Stimulated activated CD8-positive, alpha-beta memory T cell treated with anti-CD3 and anti-CD28 coated beads, Interleukin-2, amount 100 ng/mL, for 1 hour (primary cell): Measurements from ENCODE around the gene E2F4.
A peak's percentile ranks its signal among the peaks of the same experiment; 100 is the strongest.

ENCODE experiments used
- DNase-seq, 2 donors: peaks; one replicate each; pipeline ENCODE4 v3.0.0-alpha.2; 2020; ENCODE audit warnings: low read depth in 2 of 2

E2F4 gene

DNA sequence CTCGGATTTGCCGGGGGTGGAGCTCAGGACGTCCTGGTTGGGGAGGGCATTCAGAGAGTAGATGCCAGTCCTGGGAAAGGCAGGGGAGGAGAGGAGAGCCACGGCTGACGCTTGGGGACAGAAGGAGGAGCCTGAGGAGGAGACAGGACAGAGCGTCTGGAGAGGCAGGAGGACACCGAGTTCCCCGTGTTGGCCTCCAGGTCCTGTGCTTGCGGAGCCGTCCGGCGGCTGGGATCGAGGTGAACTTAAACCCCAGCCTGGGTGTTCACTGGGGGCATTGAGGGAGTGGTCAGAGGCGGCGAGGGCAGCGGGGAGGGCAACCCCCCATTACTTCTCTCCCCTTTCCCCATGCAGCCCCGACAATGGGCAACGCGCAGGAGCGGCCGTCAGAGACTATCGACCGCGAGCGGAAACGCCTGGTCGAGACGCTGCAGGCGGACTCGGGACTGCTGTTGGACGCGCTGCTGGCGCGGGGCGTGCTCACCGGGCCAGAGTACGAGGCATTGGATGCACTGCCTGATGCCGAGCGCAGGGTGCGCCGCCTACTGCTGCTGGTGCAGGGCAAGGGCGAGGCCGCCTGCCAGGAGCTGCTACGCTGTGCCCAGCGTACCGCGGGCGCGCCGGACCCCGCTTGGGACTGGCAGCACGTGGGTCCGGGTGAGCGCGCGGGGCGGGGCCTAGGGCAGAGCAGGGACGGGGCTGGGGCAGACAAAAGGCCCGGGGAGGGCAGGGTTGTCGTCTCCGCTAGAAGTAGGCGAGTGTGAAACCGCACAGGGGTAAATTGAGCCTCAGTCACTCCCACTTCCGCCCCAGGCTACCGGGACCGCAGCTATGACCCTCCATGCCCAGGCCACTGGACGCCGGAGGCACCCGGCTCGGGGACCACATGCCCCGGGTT, 17.9 kb upstream of the E2F4 start:
- no peak for DNase-seq

DNA sequence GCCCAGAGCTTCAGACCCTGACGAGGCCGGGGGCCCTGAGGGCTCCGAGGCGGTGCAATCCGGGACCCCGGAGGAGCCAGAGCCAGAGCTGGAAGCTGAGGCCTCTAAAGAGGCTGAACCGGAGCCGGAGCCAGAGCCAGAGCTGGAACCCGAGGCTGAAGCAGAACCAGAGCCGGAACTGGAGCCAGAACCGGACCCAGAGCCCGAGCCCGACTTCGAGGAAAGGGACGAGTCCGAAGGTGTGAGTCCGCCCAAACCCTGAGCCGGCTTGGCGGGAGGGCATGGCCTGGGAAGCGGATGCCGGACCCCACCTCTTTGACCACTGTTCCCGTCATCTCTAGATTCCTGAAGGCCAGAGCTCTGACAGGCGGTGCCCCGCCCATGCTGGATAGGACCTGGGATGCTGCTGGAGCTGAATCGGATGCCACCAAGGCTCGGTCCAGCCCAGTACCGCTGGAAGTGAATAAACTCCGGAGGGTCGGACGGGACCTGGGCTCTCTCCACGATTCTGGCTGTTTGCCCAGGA, 17.2 kb upstream of the E2F4 start:
- DNase-seq, result no peak

DNA sequence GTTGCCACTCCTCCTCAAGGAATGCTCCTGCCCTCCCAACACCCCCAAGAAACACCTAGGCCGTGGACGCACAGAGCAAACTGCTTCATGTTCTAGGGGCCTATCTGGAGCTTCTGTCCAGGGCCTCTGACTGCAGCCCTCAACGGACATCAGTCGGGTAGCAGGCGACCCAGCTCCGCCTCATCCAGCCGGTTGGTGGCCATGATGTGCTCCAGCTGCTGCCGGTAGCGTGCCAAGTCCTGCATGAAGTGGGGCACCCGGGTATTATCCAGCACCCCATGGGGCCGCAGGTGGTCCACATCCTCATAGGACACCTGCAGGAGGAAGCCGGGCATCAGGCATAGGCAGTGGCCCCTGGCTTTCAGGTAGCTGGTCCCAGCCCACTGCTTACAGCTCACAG, 15.3 kb upstream of the E2F4 start:
- no peak for DNase-seq

DNA sequence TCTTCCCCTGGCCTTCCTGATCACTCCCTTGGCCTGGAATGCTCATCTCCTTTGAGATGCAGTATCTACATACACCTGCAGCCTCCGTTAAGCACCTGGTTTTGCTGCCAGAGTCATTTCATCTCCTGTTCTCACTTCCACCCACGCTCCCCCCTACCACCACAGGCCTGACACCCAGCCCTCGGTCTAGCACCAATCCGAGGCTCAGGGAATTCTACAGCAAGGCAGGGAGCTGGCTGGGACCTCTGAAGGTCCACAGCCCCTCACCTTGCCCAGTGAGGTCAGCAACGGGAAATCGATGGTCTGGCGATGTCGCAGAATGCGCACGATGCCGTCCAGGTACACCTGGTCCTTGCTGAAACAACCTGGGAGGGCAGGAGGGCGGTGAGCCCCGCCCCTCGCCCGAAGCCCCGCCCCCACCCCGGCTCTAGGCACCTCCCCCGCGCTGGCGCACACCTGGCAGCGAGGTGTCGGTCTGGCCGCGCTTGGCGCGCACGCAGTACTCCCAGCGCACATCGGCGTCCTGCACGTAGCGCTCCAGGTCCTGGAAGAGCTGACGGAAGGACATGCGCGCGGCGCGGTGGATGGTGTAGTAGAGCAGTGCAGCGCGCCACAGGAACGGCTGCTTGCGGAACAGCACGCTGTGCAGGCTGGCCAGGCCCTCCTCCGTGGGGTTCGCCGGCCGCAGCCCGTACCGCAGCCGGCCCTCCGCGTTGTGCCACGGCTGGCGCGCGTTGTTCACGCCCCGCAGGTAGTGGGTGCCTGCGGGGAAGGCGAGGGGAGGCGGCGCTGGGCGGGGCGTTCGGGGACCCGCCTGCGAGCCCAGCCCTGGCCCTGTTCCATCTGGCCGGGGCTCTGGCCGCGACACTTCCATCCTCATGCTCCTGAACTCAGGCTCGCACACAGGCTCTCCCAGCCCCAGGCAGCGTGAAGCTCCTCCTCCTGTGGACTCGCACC, 13.9 kb upstream of the E2F4 start:
- no peak for DNase-seq

DNA sequence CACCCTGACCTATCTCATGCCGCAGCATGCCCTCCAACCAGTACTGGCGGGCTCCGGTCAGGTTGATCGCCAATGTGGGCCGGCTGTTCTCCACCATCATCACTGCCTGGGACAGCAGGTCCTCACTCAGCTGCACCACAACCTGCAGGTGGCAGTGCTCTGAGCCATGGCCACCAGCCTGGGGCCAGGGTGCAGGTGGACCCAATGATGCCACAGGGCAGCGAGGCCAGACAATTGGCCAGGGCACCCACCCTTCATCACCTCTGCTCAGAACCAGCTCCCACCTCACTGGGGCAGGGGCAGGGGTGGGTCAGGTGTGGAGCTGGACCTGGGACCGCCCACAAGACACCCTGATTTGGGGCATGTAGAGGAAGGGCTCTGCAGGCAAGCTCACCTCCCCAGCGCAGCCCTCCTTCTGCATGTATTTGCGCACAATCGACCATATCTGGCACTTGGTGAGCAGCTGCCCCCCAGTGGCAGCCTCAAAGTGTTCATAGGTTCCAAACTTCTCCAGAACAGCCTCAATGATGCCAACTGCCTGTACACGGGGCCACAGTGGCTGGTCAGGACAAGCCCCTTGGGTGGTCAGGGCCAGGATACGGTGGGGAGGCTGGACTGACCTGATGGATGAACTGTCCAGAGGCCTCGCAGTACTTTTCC, 12.4 kb upstream of the E2F4 start:
- no peak for DNase-seq

DNA sequence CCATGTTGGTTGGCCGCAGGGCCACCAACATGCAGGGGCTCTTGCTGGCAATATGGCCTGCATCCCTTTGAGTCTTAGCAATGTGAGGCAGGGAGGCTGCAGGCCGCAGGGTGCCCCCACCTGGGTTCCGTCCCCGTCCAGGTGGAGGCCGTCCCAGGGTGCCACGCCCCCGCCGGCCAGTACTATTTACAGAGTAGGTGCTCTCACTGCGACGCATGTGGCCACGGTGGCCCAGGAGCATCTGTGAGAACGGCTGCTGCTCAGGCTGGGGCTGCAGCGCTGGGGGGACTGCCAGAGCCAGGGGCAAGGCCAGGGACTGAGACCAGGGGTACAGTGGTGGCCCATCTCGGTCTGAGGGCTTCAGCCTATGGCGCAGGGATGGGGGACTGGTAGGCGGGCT, 11.8 kb upstream of the E2F4 start:
- no peak for DNase-seq

DNA sequence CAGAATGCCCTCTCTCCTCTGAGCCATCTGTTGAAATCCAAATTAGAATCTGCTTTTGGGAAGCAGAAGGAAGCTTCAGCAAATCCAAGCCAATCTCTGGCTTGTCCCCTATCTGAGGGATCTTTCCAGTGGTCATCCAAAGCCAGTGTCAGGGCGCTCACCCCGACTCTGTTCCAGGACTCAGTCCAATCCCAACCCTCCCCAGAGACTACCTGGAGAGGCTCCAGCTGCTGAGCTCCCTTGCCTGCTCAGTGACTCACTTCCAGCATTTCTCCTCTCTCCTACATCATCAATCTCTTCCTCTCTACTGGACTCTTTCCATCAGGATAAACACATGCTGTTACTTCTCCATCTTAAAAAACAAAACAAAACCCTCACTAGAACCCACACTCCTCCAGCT, 10.6 kb upstream of the E2F4 start:
- no peak for DNase-seq

DNA sequence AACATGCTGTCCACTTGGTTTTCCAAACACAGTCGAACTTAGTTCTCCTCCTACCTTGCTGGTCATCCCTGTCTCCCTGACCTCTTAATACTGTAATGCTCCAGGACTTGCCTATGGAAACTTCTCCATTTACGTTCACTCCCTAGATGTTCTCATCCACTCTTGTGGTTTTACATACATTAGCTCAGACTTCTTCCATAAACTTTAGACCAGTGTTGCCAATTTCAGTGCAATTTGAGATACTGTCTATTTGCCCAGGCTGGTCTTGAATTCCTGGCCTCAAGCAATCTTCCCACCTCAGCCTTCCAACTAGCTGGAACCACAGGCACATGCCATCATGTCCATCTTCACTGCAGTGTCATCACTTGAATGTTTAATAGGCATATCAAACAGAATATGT, 9.7 kb upstream of the E2F4 start:
- no peak for DNase-seq

DNA sequence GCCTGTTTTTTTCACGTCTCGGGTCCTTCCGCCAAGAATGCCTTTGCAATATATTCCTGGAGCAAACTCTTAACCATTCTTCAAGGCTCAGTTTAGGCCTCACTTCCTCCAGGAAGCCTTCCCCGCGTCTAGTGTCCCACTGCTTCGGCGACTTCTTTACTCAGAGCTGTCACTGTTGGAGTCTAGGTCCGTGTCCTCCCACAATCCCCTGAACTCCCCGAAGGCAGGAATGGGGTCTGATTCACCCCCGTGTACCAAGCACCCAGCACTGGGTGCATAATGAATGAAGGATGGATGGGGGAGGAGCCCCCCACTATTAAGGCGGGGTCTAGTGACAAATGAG, 8.7 kb upstream of the E2F4 start:
- no peak for DNase-seq

DNA sequence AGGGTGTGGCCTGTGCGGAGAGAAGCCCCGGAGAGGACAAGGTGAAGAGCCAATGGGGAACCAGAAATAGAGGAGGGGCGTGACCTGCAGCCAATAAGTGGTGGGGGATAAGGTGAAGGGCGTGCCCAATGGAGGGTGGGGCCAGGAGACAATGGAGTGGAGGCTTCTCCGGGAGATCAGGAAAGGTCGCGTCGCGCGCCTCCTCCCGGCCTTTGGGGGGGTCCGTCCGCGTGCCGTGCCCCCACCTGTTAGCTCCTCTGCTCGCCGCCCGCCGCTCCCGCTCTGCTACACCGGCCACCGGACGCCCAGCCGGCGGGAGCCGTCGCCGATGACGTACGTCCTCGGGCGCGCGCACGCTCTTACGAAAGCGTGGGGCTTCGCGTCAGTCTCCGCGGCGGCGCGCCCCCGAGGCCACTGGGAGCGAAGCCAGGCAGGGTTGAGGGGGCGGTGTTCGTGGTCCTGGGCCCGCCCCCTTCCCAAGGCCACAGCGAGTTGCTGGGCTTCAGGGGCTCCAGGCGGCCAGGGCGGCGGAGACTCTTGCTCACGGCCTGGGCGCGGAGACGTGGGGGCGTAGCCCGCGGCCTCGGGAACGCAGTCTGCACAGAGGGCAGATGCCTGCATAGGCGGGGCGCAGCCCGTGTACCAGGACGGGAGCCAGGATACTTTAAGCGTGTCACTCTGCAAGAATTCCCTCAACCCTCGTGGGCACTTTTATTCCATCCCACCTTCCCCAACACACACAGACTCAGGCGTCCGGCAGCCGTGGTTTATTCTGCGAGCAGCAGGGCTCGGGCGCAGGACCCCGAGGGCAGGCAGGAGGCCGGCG, 8.1 kb upstream of the E2F4 start, which contains the start of gene MATCAP1:
Gene MATCAP1 (minus strand): TSS at position 337 of the 826 bp plus-strand sequence. CDS start 3,353 bp downstream, outside the sequence.
- DNase-seq, result peak; percentile 72 to 85

DNA sequence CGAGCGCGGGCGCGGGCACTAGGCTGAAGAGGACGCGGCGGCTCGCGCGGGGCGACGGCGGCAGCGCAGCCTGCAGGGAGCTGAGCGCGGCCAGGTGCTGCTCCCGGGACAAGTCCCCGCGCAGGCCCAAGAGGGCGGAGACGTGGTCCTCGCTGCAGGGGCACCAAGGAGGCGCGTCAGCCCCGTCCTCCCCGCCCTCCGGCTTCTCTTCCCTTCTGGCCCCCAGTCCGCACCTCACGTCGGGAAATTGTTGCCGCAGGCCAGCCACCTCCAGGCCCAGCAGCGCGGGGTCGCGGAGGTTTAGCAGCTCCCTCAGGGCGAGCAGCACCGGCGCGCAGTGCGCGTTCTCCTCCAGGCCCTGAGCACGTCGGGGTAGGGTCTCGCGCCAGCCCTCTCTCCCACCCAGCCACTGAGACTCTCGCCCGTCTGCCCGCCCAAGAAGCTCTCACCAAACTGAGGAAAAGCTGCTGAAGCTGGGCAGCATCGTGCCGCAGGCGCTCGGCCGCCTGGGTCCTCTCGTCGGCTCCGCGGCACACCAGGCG, 7.4 kb upstream of the E2F4 start:
- DNase-seq, result no peak

DNA sequence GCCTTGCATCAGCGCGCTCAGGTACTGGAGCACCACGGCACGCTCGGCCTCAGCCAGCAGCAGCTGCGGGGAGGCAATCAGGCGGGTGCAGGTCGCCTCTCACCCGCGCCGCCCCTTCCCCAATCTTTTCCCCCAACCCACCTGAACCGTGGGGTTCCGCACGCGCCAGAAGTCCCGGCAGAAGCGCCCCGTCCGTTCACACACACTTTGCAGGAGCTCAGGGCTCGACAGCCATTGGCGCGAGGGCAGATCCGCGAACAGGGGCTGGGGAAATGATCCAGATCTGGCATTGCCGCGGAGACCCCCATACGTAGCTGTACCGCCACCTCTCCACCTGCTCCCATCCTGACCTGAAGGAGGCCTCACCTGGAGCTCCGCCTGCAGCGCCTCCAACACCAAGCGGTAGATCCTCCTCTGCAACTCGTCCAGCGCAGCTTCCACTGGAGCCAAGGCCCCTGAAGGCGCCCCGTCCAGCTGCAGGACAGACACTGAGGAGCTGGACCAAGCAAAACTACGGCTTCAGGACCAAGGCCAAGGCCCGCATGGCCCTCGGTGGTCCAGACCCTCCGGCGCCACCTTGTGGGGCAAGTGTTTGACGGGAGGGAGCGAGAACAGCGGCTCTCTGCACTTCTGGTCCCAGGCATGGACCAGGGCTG, 6.8 kb upstream of the E2F4 start:
- peak; percentile 58 to 74 for DNase-seq

DNA sequence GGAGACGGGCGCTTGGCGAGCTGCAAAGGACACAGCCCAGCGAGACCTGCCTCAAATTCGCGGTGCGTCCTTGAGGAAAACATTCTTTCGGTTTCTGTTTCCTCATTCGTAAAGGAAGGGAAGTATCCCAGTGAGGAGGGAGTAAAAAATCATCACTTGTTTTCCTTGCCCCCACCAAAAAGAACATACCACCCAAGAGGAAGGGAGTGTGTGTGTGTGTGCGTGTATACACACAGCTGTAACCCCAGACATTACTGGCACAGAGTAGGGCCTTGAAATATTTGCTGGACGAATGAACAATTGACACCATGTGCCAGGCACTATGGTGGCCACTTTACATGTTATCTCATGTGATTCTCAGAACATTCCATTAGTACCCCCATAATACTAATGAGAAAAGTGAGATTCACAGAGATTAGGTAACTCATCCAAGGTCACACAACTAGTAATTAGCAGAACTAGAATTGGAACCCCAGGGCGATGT, 6.3 kb upstream of the E2F4 start:
- DNase-seq, result no peak

DNA sequence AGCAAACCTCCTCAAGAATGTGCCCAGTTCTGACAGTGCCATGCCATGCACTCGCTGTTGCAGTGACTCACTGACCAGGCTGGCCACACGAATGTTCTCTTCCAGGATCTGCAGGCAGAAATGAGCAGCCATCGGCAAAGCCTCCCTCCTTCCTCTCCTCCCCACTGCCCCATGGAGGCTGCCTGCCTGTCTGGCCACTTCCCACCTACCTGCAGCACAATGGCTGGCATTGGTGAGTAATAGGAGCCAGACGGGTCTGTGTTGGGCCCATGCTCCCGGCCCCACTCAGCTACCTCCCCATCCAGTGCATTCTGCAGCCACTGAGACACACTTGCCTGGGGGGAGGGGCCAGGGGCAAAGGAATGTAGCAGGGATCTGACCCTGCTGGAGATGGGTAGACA, 5.4 kb upstream of the E2F4 start:
- DNase-seq, result no peak

DNA sequence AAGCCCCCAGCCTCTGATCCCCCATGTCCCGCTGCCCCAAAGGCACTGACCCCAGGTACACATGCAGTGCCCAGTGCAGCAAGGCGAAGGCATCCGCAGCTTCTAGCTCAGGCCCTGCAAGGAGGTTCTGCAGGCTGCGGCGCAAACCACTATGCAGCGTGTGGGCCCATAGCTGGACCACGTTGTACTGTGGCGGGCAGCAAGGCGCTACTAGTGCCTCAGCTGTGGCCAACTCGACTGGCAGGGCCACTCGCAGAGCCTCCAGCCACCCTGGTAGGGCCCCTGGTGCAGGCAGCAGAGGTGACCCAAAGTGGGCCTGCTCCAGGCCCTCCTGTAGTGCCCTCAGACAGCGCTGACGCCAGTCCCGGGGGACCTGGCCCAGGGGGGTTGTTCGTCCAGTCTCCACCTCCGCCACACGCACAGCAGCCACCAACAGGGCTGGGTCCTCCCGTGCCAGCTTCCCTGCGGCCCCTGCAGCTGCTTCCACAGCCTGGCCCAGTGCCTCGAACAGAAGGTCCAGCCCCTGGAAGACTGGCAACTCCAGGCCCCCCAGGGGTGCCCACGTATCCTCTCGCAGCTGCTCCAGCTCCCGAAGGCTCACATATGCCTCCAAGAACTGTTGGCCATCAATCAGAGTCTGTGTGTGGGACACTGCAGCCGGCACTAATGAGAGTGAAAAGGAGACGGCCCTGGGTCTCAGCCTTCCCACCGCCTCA, 4.6 kb upstream of the E2F4 start:
- no peak for DNase-seq

DNA sequence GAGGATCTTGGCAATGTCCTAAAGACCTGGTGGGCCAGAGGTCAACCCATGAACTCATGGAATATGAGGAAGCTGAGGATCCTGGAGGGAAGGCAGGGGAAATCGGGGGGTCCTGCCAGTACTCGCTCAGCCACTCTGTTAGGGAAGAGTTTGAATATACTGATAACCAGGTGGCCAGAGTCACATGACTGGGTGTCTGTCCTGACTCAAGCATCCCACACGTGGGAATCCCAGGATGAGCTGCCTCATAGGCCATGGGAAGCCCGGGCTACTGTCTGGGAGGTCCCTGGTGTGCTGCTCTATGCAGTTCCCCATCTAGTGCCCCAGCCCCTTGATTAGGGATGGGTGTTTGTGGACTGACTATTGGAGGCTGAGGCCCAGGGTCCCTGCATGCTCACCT, 3.6 kb upstream of the E2F4 start:
- DNase-seq, result no peak

DNA sequence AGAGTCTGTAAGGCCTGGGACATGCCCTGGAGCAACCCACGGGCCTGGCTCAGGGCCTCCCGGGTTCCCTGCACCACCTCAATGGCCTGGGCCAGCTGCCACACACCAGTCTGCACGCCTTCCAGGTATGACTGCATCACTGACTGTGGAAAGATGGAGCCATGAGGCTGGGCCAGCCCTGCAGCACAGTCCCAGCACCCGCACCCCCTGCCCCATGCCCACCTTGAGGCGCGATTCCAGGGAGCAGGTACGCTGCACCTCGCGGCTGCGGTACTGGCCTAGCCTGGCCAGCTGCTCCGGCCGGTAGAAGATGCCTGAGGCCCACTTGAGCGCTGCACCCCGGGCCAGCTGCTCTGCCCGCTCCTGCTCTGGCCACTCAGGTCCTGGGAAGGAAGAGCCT, 3.2 kb upstream of the E2F4 start:
- no peak for DNase-seq

DNA sequence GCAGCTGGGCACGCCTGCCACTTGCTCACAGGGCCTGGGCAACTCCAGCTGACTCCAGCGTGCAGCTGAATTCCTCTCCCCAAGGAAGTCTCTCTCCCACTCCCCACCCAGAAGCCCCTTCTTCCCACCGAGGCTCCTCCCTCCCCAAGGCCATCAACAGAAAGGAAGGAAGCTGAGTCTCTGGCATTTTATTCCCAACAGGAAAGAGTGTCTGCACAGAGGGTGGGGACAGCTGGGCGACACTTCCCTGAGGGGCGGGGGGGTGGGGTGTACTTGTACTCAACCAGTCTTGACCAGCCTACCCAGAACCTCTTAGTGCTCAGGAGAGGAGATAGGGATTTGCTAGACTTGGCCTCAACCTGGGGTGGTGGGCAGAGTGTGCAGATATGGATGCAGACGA, 1.9 kb upstream of the E2F4 start, which contains the start of gene EXOC3L1:
Gene EXOC3L1 (minus strand): TSS at position 96 of the 400 bp plus-strand sequence. CDS start 460 bp downstream, outside the sequence.
- DNase-seq, result no peak
